HepG2 (cell line): ENCODE measurements around the gene NEU1. TPM values are rescaled to one million over a fixed set of nuclear protein-coding genes. Genes with fewer than 3 reads are reported as not detected.
"Not testable (repeated sequence)": the region's sequence is repeated elsewhere in the genome, so short reads cannot be mapped to it uniquely, and the experiment has no call there.

Source experiments
- ATAC-seq: fragments of 200-7000 bp; cut with Tn5 transposase; 3 replicates; pipeline ENCODE4 v1.9.1; 2020; ENCODE audit warnings: mild to moderate bottlenecking, moderate library complexity
- BruUV-seq: library from RNA; stranded (reverse); fragments of 400-500 nt; replicated peaks from 2 replicates; lab custom pipeline; 2021; lab: Mats Ljungman, UMichigan
- CTCF ChIA-PET: fragments of 300-600 bp; formaldehyde crosslinking; extraction: SDS; loops from one replicate; lab custom pipeline; 2021; ENCODE audit warnings: low total read pairs, inconsistent platforms, low intra/inter-chr PET ratio; lab: Yijun Ruan, JAX
- POLR2A ChIA-PET: fragments of 350-600 bp; sonication (Branson Sonifier 250); formaldehyde crosslinking; loops from one replicate; lab custom pipeline; 2020; ENCODE audit warnings: antibody characterized with exemption, inconsistent platforms; lab: Yijun Ruan, JAX
- DNase-seq: peaks from one replicate; pipeline ENCODE4 v3.0.0-alpha.2; 2015; ENCODE audit warnings: low spot score
- FAIRE-seq: peaks from 3 replicates; lab custom pipeline; 2011; peaks lifted over from hg19 to GRCh38; lab: Jason Lieb, UNC
- H2AFZ ChIP-seq: one replicate; pipeline ENCODE4 v1.6.1; 2011; ENCODE audit warnings: low read length, inconsistent platforms
- H3K27ac ChIP-seq: fragments of 300-600 bp; 3 replicates; pipeline ENCODE4 v1.8.0; 2011; ENCODE audit warnings: mixed run types, mild to moderate bottlenecking, mixed read lengths, low read length, inconsistent platforms; ENCODE audit not compliant: insufficient read depth; ENCODE audit errors: extremely low read length
- H3K27me3 ChIP-seq, 2 experiments: fragments of 200-600 bp in 1 of 2; 2 replicates in 1 of 2; 3 replicates in 1 of 2; pipeline versions ENCODE4 v1.6.0 to v1.8.0; 2011; ENCODE audit warnings: low read length in 2 of 2, mild to moderate bottlenecking in 2 of 2, moderate library complexity in 2 of 2, inconsistent platforms in 1 of 2; ENCODE audit not compliant: insufficient read depth in 2 of 2, control insufficient read depth in 1 of 2
- H3K36me3 ChIP-seq, 2 experiments: fragments of 200-600 bp in 1 of 2; replicated peaks in 1 of 2; 2 replicates in 1 of 2; 3 replicates in 1 of 2; pipeline versions ENCODE4 v1.5.1 to v1.8.0; 2011; ENCODE audit warnings: low read length in 2 of 2, inconsistent platforms in 1 of 2; ENCODE audit not compliant: insufficient read depth in 2 of 2, control insufficient read depth in 1 of 2
- H3K4me1 ChIP-seq: 2 replicates; pipeline ENCODE4 v1.5.1; 2012; ENCODE audit warnings: low read length, inconsistent platforms; ENCODE audit not compliant: insufficient read depth
- H3K4me2 ChIP-seq: 2 replicates; pipeline ENCODE4 v1.6.0; 2011; ENCODE audit warnings: low read depth, low read length, inconsistent platforms
- H3K4me3 ChIP-seq, 3 experiments: fragments of 200-600 bp in 1 of 3; sonication (generic), shearing (Covaris generic) in 1 of 3; replicated peaks in 1 of 3; 2 replicates each; pipeline ENCODE4 v1.5.1; 2011 to 2016; ENCODE audit warnings: low read length in 3 of 3, inconsistent platforms in 2 of 3, low read depth in 2 of 3, mild to moderate bottlenecking in 2 of 3, control low read depth in 1 of 3, mixed read lengths in 1 of 3; ENCODE audit not compliant: insufficient read depth in 1 of 3
- H3K79me2 ChIP-seq: one replicate; pipeline ENCODE4 v1.6.1; 2011; ENCODE audit warnings: low read length, inconsistent platforms; ENCODE audit not compliant: insufficient read depth
- H3K9ac ChIP-seq: 2 replicates; pipeline ENCODE4 v1.6.0; 2011; ENCODE audit warnings: mild to moderate bottlenecking, low read depth, low read length, inconsistent platforms; ENCODE audit not compliant: insufficient read depth
- H3K9me3 ChIP-seq: 2 replicates; pipeline ENCODE4 v1.5.1; 2012; ENCODE audit warnings: mild to moderate bottlenecking, low read length
- H4K20me1 ChIP-seq: 2 replicates; pipeline ENCODE4 v1.6.0; 2011; ENCODE audit warnings: inconsistent platforms, mild to moderate bottlenecking, low read length, moderate library complexity; ENCODE audit not compliant: insufficient read depth
- AGO1 ChIP-seq: fragments of 200-400 bp; formaldehyde crosslinking; IDR thresholded peaks from 2 replicates; pipeline ENCODE4 v1.6.1; 2017; ENCODE audit warnings: mild to moderate bottlenecking, low read depth, low read length, moderate library complexity; ENCODE audit not compliant: poor library complexity, severe bottlenecking
- HOXA3 ChIP-seq: sonication (generic); formaldehyde crosslinking; IDR thresholded peaks from 2 replicates; pipeline ENCODE4 v1.5.0; 2020; ENCODE audit warnings: missing genetic modification reagents
- ZMYM3 ChIP-seq: sonication (generic); formaldehyde crosslinking; IDR thresholded peaks from 2 replicates; pipeline ENCODE4 v1.5.1; 2020; ENCODE audit warnings: mild to moderate bottlenecking, missing genetic modification reagents
- WGBS: methylation state at CpG from one replicate; pipeline ENCODE4 v1.1.6; 2017; ENCODE audit warnings: low lambda C conversion rate; 5-methylcytosine and 5-hydroxymethylcytosine counted together
- in situ Hi-C: cut with HindIII; loops from 2 replicates; pipeline ENCODE4 v1.10.0; 2017; ENCODE audit warnings: low pct_unique_long_range_greater_than_20kb; ENCODE audit not compliant: extremely low pct_ligation_motif_present
- intact Hi-C: fragments of 100-400 bp; cut with micrococcal nuclease; formaldehyde crosslinking; loops from one replicate; pipeline ENCODE4 v1.10.0; 2022; ENCODE audit not compliant: unreplicated experiment
- polyA plus RNA-seq, 8 experiments: library from polyadenylated mRNA; depleted of rRNA in 3 of 8; stranded (reverse) in 7 of 8; unstranded in 1 of 8; fragments of >200 nt; fragmentation: Illumina TruSeq in 4 of 8; extraction: Trizol in 4 of 8; gene quantifications; 2 replicates each; pipeline versions ENCODE4 v1.2.1 to v1.2.3, GENCODE V29; 2011 to 2016; ENCODE audit warnings: low read depth in 4 of 8, missing spikeins in 1 of 8, mixed read lengths in 1 of 8; ENCODE audit not compliant: insufficient read depth in 1 of 8
- total RNA-seq, 5 experiments: library from RNA; depleted of rRNA; stranded (reverse); fragments of >200 nt; fragmentation: Illumina TruSeq; extraction: Trizol; gene quantifications; 2 replicates each; pipeline ENCODE4 v1.2.3, GENCODE V29; 2016; ENCODE audit warnings: low read depth in 1 of 5
- TF ChIP-seq, protein P1 (sequence below): sonication (generic); formaldehyde crosslinking; IDR thresholded peaks from 2 replicates; pipeline ENCODE4 v1.4.0; 2020; ENCODE audit warnings: low read depth, missing genetic modification reagents

Gene NEU1
- total and polyA plus RNA-seq, 2 of the 13 experiments (the other 11 are each of a cell fraction or from before 2014, with no cell fraction given), result 215 to 297 TPM

DNA sequence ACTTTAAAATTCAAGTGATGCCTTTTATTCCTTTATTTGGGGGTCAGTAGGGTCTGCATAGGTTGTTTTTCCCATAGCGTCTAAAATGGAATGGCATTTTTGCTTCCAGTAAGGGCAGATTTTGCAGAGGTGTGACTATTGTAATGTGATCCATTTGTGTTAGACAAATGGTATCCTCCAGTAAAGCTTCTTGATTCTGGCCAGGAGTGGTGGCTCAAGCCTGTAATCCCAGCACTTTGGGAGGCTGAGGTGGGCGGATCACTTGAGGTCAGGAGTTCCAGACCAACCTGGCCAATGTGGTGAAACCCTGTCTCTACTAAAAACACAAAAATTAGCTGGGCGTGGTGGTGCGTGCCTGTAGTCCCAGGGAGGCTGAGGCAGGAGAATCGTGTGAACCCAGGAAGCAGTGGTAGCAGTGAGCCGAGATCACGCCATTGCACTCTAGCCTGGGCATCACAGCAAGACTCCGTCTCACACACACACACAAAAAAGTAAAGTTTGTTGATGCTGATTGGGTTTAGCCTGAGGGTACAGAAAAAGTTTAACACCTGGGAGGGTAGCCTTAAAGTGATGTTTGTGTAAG, 44.6 kb downstream of the NEU1 start (continued):
- TF ChIP-seq HOXA3 (CRISPR knock-in tag), result peak; percentile 33; the same call in 1 of the 2 replicates
- TF ChIP-seq, protein P1, sequence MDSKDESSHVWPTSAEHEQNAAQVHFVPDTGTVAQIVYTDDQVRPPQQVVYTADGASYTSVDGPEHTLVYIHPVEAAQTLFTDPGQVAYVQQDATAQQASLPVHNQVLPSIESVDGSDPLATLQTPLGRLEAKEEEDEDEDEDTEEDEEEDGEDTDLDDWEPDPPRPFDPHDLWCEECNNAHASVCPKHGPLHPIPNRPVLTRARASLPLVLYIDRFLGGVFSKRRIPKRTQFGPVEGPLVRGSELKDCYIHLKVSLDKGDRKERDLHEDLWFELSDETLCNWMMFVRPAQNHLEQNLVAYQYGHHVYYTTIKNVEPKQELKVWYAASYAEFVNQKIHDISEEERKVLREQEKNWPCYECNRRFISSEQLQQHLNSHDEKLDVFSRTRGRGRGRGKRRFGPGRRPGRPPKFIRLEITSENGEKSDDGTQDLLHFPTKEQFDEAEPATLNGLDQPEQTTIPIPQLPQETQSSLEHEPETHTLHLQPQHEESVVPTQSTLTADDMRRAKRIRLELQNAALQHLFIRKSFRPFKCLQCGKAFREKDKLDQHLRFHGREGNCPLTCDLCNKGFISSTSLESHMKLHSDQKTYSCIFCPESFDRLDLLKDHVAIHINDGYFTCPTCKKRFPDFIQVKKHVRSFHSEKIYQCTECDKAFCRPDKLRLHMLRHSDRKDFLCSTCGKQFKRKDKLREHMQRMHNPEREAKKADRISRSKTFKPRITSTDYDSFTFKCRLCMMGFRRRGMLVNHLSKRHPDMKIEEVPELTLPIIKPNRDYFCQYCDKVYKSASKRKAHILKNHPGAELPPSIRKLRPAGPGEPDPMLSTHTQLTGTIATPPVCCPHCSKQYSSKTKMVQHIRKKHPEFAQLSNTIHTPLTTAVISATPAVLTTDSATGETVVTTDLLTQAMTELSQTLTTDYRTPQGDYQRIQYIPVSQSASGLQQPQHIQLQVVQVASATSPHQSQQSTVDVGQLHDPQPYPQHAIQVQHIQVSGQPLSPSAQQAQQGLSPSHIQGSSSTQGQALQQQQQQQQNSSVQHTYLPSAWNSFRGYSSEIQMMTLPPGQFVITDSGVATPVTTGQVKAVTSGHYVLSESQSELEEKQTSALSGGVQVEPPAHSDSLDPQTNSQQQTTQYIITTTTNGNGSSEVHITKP, result 0 out of 2 replicates have a peak, but pooled peaks have one; percentile 39
- TF ChIP-seq ZMYM3, result peak; percentile 60

DNA sequence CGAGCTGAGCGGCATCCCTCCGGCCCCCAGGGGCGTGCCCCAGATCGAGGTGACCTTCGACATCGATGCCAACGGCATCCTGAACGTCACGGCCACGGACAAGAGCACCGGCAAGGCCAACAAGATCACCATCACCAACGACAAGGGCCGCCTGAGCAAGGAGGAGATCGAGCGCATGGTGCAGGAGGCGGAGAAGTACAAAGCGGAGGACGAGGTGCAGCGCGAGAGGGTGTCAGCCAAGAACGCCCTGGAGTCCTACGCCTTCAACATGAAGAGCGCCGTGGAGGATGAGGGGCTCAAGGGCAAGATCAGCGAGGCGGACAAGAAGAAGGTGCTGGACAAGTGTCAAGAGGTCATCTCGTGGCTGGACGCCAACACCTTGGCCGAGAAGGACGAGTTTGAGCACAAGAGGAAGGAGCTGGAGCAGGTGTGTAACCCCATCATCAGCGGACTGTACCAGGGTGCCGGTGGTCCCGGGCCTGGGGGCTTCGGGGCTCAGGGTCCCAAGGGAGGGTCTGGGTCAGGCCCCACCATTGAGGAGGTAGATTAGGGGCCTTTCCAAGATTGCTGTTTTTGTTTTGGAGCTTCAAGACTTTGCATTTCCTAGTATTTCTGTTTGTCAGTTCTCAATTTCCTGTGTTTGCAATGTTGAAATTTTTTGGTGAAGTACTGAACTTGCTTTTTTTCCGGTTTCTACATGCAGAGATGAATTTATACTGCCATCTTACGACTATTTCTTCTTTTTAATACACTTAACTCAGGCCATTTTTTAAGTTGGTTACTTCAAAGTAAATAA, 45.3 kb downstream of the NEU1 start:
- peak overlapping the region; percentile 59 to 82 (median 62) for H3K4me3 ChIP-seq
- TF ChIP-seq AGO1, result peak; percentile 97
- TF ChIP-seq, all 625 proteins: peak for 1; not testable (repeated sequence) for 624
- POLR2A ChIA-PET, result interaction anchor here (0.9 to 6.9 kb wide), 6 partner anchors 9 to 80 kb away, joined by 3 to 66 read pairs (median 4); partner anchors contain the start of genes HSPA1B, LSM2 and VWA7
- H2AFZ ChIP-seq, FAIRE-seq, DNase-seq, H4K20me1 ChIP-seq, H3K36me3 ChIP-seq, CTCF ChIA-PET, intact Hi-C loops, in situ Hi-C loops, H3K27me3 ChIP-seq, H3K9me3 ChIP-seq: not testable (repeated sequence)
- peak overlapping the region; percentile 86 for H3K27ac ChIP-seq
- BruUV-seq, result TSS peak; percentile 72
- ATAC-seq, result peak; percentile 2; the same call in 2 of the 3 replicates
- H3K79me2 ChIP-seq, result peaks cover 27% of the 10 kb centered on the region
- WGBS, result 51% methylated on average over 16 of the region's 37 CpGs
- peaks cover 47% of the 10 kb centered on the region for H3K4me1 ChIP-seq
- H3K9ac ChIP-seq, result peak overlapping the region; percentile 66
- H3K4me2 ChIP-seq, result peak overlapping the region; percentile 76
